Coronary artery (tissue), 2 donors: ENCODE data around the gene SEMA3E.

Source experiments
- DNase-seq: peaks from one replicate; pipeline ENCODE4 v3.0.0-alpha.2; 2017; ENCODE audit warnings: low spot score
- H3K27ac ChIP-seq, 2 donors: fragments of 200-600 bp; sonication (generic); one replicate each; pipeline ENCODE4 v1.5.1; 2016 to 2019
- H3K4me3 ChIP-seq: fragments of 200-600 bp; sonication (generic); 2 replicates; pipeline ENCODE4 v1.5.1; 2016; ENCODE audit warnings: mild to moderate bottlenecking, moderate library complexity
- TF ChIP-seq, protein P1 (sequence below): fragments of 200-600 bp; sonication (generic); IDR thresholded peaks from one replicate; pipeline ENCODE4 v1.5.1; 2019; ENCODE audit warnings: antibody characterized with exemption

The SEMA3E gene

DNA sequence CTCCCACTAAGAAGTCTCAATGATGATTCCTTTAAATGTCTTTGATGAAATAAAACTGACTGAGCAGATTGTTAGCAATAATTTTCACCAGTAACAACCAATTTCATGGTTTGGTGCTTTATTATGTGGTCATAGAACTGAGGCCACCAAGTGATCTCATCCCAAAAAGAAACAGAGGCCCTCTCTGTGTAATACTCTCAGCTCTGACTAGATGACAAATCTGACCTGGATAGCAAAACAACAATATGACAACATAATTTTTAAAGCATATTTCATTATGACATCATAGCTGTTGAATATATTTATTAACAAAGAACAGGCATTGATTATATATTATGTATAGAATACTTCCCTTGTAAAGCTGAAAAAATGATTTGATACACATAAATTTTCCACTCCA lies 5.9 kb downstream of the SEMA3E start:
- TF ChIP-seq, protein P1, sequence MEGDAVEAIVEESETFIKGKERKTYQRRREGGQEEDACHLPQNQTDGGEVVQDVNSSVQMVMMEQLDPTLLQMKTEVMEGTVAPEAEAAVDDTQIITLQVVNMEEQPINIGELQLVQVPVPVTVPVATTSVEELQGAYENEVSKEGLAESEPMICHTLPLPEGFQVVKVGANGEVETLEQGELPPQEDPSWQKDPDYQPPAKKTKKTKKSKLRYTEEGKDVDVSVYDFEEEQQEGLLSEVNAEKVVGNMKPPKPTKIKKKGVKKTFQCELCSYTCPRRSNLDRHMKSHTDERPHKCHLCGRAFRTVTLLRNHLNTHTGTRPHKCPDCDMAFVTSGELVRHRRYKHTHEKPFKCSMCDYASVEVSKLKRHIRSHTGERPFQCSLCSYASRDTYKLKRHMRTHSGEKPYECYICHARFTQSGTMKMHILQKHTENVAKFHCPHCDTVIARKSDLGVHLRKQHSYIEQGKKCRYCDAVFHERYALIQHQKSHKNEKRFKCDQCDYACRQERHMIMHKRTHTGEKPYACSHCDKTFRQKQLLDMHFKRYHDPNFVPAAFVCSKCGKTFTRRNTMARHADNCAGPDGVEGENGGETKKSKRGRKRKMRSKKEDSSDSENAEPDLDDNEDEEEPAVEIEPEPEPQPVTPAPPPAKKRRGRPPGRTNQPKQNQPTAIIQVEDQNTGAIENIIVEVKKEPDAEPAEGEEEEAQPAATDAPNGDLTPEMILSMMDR: no peak
- no peak overlapping the region for H3K4me3 ChIP-seq
- DNase-seq: no peak
- H3K27ac ChIP-seq: no peak overlapping the region

DNA sequence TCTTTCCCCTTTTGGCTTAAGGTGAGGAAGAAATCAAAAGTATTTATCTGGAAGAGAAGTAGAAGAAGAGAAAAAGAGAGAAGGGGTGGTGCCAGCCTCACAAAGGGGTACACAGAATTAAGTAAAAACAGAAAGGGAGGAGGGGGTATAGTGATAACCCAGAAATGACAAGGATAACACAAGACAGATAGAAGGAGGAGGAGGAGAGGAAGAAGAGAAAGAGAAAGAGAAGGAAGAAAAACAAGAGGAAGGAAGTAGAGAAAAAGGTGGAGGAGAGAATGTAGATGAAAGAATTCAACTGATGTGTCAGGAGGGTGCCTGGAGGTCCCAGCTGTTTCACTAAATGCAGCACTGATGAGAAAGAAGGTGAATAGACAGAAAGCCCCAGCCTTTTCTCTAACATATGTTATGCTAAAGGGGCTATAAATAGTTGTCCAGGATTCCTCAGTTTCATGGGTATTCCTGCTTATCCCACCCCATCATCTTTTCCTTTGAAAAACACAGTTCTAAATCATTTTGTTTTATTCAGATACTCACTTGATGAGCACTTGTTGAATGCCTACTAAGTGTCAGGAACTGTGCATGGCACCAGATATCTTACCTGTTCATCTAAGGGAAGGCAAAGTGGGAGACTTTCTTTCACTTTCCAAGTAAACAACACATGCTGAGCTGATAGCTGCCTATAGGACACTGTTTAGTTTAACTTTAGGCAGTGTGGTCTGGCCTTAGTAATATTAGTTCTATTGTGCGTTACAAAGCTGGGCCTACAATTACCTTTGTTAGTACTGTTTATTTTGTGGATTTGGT lies 8.0 kb downstream of the SEMA3E start:
- H3K27ac ChIP-seq: no peak overlapping the region
- TF ChIP-seq, protein P1: no peak
- DNase-seq: no peak
- no peak overlapping the region for H3K4me3 ChIP-seq

DNA sequence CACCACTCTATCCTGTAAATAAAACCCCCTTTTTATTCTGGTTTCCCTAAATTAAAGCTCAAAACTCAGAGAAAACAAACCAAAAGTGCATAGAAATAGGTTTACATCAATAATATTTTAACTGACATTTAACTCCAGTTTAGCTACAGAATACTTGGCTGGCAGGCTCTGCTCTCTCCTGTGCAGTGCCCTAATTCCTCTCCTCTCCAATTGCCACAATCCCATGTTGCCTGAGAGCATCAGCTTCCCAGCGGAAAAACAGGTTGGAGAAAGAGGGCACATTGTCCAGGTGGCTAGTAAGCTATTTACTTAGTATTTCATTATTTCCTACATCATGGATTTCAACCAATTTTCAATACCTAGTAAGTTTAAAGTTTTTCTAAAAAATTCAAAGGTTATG lies 8.7 kb downstream of the SEMA3E start:
- TF ChIP-seq, protein P1: no peak
- no peak for DNase-seq
- no peak overlapping the region for H3K4me3 ChIP-seq
- H3K27ac ChIP-seq: no peak overlapping the region

DNA sequence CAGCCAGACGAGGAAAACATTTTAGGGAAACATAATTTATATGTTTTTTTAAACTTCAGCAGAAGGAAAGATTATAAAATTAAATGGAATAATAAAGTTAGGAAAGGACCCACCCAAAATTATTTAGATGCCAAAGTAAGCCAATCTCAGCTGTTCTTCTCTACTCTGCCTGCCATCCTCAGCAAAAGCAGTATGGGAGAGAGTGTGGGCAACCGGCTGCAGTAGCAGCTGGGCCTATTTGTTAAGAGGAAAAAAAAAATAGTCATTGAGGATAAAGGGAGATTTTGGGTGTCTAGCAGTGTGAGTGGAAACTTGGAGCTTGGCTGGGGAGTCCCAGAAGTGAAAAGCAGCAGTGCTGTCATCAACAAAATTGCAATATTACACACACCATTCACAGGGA lies 15.4 kb downstream of the SEMA3E start:
- Histone ChIP-seq H3K4me3 (no peak overlapping the region), H3K27ac (no peak overlapping the region)
- TF ChIP-seq, protein P1: no peak
- DNase-seq: no peak

DNA sequence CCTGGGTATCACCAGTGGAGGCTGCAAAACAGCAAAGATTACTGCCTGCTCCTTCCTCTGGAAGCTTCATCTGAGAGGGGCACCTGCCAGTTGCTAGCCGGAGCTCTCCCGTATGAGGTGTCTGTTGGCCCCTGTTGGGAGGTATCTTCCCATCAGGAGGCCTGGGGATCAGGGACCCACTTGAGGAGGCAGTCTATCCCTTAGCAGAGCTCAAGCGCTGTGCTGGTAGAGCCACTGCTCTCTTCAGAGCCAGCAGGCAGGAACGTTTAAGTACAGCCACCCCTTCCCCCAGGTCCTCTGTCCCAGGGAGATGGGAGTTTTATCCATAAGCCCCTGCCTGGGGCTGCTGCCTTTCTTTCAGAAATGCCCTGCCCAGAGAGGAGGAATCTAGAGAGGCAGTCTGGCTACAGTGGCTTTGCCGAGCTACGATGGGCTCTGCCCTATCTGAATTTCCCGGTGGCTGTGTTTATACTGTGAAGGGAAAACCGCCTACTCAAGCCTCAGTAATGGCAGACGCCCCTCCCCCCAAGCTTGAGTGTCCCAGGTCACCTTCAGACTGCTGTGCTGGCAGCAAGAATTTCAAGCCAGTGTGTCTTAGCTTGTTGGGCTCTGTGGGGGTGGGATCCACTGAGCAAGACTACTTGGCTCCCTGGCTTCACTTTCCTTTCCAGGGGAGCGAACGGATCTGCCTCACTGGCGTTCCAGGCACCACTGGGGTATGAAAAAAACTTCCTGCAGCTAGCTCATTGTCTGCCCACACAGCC lies 19.6 kb downstream of the SEMA3E start:
- TF ChIP-seq, protein P1: no peak
- DNase-seq: no peak
- Histone ChIP-seq H3K27ac (no peak overlapping the region), H3K4me3 (no peak overlapping the region)

DNA sequence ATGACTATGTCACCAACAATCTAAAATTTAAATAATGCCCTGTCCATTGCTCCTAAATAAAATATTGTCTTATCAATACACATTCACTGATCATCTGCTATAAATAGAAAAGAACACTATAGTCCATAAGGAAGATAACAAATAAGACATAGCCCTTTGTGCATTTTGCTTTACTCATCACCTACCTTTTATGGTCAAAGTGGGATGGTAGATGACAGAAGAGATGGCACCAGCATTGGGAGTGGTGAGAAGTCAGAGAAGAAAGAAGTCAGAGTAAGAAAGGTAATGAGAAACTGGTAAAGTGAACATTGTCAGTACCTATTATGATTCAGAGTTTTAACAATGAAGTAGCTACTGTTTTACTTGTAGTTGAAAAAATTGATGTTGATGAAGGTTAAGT lies 31.1 kb downstream of the SEMA3E start:
- no peak for DNase-seq
- TF ChIP-seq, protein P1: no peak
- H3K4me3 ChIP-seq: no peak overlapping the region
- no peak overlapping the region for H3K27ac ChIP-seq
